Prostate gland (tissue), 2 donors: ENCODE measurements around the gene DPM3. TPM values are rescaled to one million over a fixed set of nuclear protein-coding genes. Genes with fewer than 3 reads are reported as not detected.

ENCODE experiments used
- DNase-seq: peaks from one replicate; pipeline ENCODE4 v3.0.0-alpha.2; 2019; ENCODE audit warnings: low spot score
- H3K27ac ChIP-seq, 2 donors: fragments of 200-600 bp; sonication (generic); 2 replicates each; pipeline ENCODE4 v1.5.1; 2017 to 2019
- H3K27me3 ChIP-seq: fragments of 200-600 bp; sonication (generic); replicated peaks from 2 replicates; pipeline ENCODE4 v1.5.1; 2019; ENCODE audit not compliant: insufficient read depth
- H3K36me3 ChIP-seq, 2 donors: fragments of 200-600 bp; sonication (generic); 1 replicate in 1 of 2; 2 replicates in 1 of 2; pipeline versions ENCODE4 v1.5.1 to v1.8.1; 2017 to 2019
- H3K4me1 ChIP-seq: fragments of 200-600 bp; sonication (generic); replicated peaks from 2 replicates; pipeline ENCODE4 v1.5.1; 2019
- H3K4me3 ChIP-seq, 2 donors: fragments of 200-600 bp; sonication (generic); 2 replicates each; pipeline ENCODE4 v1.5.1; 2017 to 2019
- H3K9me3 ChIP-seq: fragments of 200-600 bp; sonication (generic); 2 replicates; pipeline ENCODE4 v1.5.1; 2017
- POLR2A ChIP-seq: fragments of 450-650 bp; IDR thresholded peaks from one replicate; pipeline ENCODE4 v1.6.1; 2016; ENCODE audit warnings: antibody characterized with exemption, mild to moderate bottlenecking
- POLR2AphosphoS5 ChIP-seq: sonication (generic); formaldehyde crosslinking; IDR thresholded peaks from one replicate; pipeline ENCODE4 v1.6.1; 2017; ENCODE audit warnings: antibody characterized with exemption
- WGBS: methylation state at CpG from one replicate; pipeline ENCODE4 v1.1.5; 2018; 5-methylcytosine and 5-hydroxymethylcytosine counted together
- intact Hi-C: fragments of 100-400 bp; cut with DNase I; formaldehyde crosslinking; loops from one replicate; pipeline ENCODE4 v1.14.2; 2022
- total RNA-seq, 2 donors: library from RNA; depleted of rRNA; stranded (reverse); fragments of >200 nt; gene quantifications; one replicate each; pipeline ENCODE4 v1.1.0, GENCODE V29; 2016
- TF ChIP-seq, protein P1 (sequence below), 4 experiments: fragments of 200-600 bp in 2 of 4; fragments of 450-650 bp in 2 of 4; sonication (generic) in 2 of 4; IDR thresholded peaks; 1 replicate in 3 of 4; 2 replicates in 1 of 4; pipeline ENCODE4 v1.5.1; 2016 to 2019; ENCODE audit warnings: antibody characterized with exemption in 4 of 4, mild to moderate bottlenecking in 2 of 4, moderate library complexity in 2 of 4

Gene DPM3
- total RNA-seq, 2 donors from 2014 or later = 93.6 to 97.0 TPM

DNA sequence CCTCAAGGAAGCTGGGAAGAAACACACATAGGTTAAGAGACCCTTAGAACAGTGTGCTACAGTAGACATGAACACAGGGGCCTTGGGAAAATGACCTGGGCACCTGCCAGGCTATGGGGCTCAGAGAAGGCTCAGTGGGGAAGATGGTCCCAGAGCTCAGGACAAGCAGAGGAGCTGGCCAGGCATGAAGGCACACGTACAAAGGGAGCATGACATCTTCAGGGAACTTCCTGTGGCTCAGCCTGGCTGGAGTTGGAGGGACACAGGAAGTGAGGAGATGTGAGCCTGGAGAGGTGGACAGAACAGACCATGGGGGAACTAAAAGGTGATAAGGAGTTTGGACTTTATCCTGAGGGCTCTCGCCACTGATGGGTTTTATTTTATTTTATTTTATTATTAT, 8.5 kb downstream of the DPM3 start:
- peaks cover 28% of the 10 kb centered on the region for H3K4me1 ChIP-seq
- H3K4me3 ChIP-seq = peak overlapping the region in 1 of 2 donors; percentile 80
- TF ChIP-seq POLR2AphosphoS5 (no peak), POLR2A (no peak)
- TF ChIP-seq, protein P1, sequence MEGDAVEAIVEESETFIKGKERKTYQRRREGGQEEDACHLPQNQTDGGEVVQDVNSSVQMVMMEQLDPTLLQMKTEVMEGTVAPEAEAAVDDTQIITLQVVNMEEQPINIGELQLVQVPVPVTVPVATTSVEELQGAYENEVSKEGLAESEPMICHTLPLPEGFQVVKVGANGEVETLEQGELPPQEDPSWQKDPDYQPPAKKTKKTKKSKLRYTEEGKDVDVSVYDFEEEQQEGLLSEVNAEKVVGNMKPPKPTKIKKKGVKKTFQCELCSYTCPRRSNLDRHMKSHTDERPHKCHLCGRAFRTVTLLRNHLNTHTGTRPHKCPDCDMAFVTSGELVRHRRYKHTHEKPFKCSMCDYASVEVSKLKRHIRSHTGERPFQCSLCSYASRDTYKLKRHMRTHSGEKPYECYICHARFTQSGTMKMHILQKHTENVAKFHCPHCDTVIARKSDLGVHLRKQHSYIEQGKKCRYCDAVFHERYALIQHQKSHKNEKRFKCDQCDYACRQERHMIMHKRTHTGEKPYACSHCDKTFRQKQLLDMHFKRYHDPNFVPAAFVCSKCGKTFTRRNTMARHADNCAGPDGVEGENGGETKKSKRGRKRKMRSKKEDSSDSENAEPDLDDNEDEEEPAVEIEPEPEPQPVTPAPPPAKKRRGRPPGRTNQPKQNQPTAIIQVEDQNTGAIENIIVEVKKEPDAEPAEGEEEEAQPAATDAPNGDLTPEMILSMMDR (IDR thresholded peaks at IDR 0.05) = no peak
- no peak for DNase-seq
- H3K27me3 ChIP-seq = no peaks in the 10 kb centered on the region
- H3K36me3 ChIP-seq = peaks cover 5 to 15% of the 10 kb centered on the region in 2 donors
- intact Hi-C loops = loop anchor here (5.0 kb wide), 1 partner anchor 35 kb away; no protein-coding TSS in a partner anchor
- WGBS = 60% methylated on average over 2 of the region's 2 CpGs
- no peaks in the 10 kb centered on the region for H3K9me3 ChIP-seq
- peak overlapping the region; percentile 94 to 98 for H3K27ac ChIP-seq

DNA sequence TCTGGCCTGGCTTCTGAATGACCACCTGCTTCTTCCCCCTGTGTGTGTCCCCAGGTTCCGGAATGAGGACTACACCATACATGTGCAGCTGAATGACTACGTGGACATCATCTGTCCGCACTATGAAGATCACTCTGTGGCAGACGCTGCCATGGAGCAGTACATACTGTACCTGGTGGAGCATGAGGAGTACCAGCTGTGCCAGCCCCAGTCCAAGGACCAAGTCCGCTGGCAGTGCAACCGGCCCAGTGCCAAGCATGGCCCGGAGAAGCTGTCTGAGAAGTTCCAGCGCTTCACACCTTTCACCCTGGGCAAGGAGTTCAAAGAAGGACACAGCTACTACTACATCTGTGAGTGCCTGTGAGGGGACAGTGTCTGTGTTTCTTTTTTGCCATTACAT, 9.0 kb downstream of the DPM3 start:
- H3K4me1 ChIP-seq = peaks cover 25% of the 10 kb centered on the region
- TF ChIP-seq POLR2AphosphoS5 (peak; percentile 66), POLR2A (no peak)
- TF ChIP-seq, protein P1 (IDR thresholded peaks at IDR 0.05) = no peak
- 51% methylated on average over 7 of the region's 8 CpGs for whole genome bisulfite sequencing

DNA sequence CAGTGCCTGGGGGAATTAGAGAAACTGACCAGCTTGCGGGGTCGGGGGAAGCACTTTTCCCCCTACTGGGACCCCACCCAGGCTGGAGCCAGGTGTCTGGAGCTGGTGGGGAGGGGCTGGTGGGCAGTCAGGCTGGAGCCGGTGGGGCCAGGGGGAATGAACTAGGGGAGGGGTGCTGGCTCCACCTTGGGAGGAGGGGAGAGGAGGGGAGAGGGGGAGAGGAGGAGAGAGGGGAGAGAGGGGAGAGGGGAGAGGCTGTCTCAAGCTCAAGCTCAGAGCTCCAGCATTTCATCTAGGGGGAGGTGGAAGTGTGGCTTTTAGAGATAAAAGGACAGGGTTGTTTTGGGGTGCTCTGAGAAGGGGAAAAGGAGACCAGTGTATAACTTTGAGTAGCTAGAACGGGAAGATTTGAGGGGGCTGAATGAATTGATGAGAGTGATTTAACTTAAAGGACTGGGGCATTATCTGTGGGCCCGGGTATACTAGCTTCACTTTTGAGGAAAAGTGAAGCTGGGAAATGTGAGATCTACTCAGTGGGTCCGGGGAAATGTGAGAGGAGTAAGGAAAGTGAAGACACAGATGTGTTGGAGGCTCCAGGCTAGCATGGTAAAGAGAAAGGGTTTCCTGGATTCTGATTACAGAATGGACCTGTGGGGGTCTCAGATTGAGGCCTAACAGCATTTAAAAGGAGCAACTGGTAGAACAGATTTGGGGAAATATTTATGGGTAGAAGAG, 9.9 kb downstream of the DPM3 start:
- Histone ChIP-seq H3K4me3 (peak overlapping the region; percentile 71 to 80), H3K9me3 (no peaks in the 10 kb centered on the region), H3K36me3 (peaks cover 5 to 15% of the 10 kb centered on the region in 2 donors), H3K4me1 (peaks cover 31% of the 10 kb centered on the region), H3K27ac (peak overlapping the region; percentile 94 to 98), H3K27me3 (no peaks in the 10 kb centered on the region)
- no peak for DNase-seq
- TF ChIP-seq POLR2A = no peak
- TF ChIP-seq POLR2AphosphoS5 = no peak
- TF ChIP-seq, protein P1 (IDR thresholded peaks at IDR 0.05) = no peak
- 13% methylated on average over 5 of the region's 6 CpGs for WGBS
- intact Hi-C loops = loop anchor here (5.0 kb wide), 1 partner anchor 37 kb away; no protein-coding TSS in a partner anchor

More for the DNA sequence above, 9.0 kb downstream of the DPM3 start:
- Histone ChIP-seq H3K9me3 (no peaks in the 10 kb centered on the region), H3K36me3 (peaks cover 5 to 15% of the 10 kb centered on the region in 2 donors), H3K27ac (peak overlapping the region; percentile 94 to 98), H3K27me3 (no peaks in the 10 kb centered on the region), H3K4me3 (peak overlapping the region in 1 of 2 donors; percentile 80)
- intact Hi-C loops = loop anchor here (5.0 kb wide), 1 partner anchor 36 kb away; no protein-coding TSS in a partner anchor
- DNase-seq = peak; percentile 64

DNA sequence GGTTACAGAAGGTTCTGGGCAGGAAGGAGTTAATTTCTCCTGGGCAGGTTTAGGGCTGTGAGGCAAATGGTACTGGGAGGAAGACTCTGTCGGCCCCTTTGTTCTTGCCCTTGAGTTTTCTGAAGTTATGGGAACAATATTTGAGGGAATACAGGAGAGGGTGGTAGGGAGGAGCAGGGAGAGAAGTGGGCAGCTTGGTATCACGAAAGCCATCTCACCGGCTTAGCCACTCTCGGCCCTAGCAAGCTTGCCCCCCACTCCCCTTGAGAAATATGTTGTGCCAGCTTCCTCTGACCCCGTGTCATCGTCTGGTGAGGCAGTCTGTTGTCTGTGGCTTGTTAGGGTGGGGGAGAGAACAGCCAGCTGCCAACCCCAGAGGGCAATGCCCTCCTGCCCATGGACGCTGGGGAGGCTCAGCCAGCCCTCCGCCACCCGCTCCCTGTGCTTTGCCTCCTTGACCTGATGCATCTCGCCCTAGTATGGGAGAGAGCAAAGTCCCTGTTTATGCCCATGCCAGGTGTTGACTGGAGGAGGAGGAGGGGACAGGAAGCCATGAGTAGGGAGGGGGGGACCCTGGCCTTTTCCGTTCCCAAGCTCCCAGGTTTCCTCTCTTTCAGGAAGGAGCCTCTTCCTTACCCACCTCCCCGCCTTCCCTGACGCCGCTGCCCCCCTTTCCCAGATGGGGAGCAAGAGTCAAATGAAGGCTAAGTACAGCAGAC, 11.4 kb downstream of the DPM3 start:
- Histone ChIP-seq H3K27ac (peak overlapping the region; percentile 94 to 98), H3K4me3 (peak overlapping the region; percentile 71 to 80), H3K27me3 (no peaks in the 10 kb centered on the region), H3K9me3 (no peaks in the 10 kb centered on the region), H3K4me1 (peaks cover 19% of the 10 kb centered on the region), H3K36me3 (peaks cover under 1 to 9% of the 10 kb centered on the region in 2 donors)
- 9% methylated on average over 14 of the region's 14 CpGs for WGBS
- intact Hi-C loops = no loop called here
- peak; percentile 60 for TF ChIP-seq POLR2A
- TF ChIP-seq, protein P1 (IDR thresholded peaks at IDR 0.05) = peak in 1 of 4 experiments; percentile 4
- TF ChIP-seq POLR2AphosphoS5 = peak; percentile 55
- DNase-seq = peak; percentile 62
